ENCODE measurements around the gene GEN1.
"Not testable (repeated sequence)": the region's sequence is repeated elsewhere in the genome, so short reads cannot be mapped to it uniquely, and the experiment has no call there.

GEN1 gene

DNA sequence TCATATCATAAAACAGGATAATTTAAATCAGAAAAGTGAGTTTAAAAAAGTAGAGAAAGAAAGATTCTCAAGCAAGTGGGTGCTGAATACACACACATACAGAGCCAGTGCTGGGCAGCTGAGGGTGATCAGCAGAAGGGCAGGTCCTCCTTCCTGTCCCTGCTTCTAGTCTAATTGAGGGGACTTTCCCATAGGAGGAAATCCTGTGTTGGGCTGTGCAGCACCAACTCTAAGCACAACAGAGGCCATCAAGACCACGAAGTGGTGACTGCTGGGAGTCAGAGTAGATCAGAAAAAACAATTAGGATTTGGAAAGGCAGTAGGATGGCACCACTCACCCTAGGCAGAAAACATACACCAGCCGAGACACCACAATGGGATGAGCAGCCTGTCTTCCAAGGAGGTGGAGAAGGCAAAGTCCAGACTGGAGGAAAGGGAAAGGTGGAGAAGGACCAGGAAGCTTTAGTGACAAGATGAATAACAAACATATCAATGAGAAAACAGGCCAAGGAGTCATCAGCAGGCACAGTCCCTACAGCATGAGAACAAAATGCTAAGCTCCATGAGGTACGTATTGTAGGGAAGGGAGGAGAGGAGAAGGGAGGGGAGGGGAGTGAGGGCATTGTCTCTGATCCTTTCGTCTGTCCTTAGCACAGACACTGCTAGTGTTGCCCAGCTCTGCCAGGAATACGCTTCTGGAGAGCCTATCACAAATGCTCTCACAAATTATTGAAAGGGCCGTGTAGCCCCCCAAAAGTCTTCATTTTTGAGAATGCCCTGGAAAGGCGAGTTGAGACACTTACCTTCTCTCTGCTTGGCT is 45.6 kb downstream of the GEN1 start:
- no peak for DNase-seq (ENCODE audit: low read depth)

DNA sequence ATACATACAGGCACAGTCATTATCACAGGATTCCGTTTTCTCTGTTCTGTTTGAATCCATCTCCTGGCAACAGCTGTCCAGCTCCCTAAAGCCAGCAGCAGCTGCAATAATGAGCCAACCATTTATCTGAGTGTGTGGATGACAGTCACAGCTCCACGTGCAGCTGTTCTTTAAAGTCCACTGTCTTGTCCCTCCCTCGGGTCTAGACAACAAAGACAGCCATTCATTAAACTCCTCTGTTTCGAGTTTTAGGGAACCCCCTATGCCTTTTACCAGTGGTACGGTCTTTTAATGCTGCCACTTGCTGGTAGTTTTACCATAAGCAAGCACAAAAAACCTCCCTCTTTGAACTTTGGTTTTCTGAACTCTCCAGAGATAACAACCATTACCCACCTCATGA is 46.3 kb downstream of the GEN1 start:
- no peak for DNase-seq (ENCODE audit: low read depth)

DNA sequence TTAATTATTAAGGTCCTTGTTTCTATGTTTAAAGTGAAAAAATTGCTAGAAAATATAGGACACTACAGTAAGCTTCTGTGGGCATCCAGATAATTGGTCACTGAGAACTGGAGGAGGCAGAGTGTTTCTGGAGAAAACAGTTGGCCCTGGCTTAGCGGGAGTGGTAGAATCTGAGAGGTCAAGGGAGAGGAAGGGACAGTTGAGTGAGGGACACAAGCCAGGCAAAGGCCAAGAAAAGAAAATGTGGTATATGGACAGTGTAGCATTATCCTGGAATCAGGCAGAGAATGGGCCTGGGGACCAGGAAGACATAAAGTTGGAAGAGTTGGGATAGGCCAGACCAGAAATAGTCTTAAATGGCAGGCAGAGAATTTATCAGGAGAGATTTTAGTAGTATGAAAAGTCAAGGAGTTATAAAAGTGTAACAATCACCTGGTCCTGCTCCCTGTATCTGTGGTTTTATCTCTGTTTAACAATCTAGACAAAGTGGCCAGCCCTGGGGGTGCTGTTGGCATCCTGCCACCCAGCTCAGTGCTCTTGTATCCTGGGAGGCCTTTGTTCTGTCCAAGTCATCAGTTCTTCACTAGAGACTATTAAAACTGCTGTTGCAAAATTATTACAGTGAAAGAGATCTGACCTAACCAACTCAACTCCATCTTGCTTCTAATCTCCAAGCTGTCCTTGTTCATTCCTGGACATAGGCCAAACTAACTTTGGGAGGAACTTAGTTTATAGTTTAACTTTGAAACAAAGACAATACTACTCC is 46.9 kb downstream of the GEN1 start:
- no peak for DNase-seq (ENCODE audit: low read depth)

DNA sequence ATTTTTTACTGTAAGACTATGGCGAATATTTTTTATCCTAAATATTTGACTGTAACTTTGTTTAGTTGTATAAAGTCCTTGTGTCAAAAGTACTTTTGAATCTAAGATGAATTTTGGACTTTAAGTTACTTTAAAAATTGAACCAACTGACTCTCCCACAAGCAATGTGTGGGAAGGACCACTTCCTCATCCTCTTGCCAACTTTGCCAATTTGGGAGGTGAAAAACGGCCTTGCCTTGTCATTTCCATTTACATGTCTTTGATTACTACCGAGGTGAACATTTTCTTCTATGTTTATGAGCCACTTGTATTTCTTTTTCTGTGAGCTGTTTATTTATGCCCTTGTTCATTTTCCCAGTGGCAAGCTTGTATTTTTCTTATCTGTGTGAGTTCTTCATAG is 49.6 kb downstream of the GEN1 start:
- no peak for DNase-seq (ENCODE audit: low read depth)

DNA sequence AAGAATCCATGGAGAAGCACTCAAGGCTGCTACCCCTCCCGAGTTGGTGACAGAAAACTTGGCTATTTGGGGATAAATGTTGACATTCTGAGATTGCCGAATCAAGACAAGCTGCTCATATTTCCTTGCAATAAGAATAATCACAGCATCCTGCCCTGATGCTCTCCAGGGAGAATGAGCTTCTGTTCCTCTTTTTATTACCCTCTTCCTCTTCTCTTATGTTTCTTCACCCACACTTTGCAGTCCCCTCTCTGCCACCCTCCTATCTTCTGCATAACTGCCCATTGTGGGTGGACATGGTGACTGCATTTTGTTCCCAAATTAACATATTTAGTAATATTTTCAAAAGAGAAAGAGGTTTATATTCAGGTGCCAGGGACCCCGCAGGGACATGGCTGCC is 50.4 kb downstream of the GEN1 start:
- no peak for DNase-seq (ENCODE audit: low read depth)

DNA sequence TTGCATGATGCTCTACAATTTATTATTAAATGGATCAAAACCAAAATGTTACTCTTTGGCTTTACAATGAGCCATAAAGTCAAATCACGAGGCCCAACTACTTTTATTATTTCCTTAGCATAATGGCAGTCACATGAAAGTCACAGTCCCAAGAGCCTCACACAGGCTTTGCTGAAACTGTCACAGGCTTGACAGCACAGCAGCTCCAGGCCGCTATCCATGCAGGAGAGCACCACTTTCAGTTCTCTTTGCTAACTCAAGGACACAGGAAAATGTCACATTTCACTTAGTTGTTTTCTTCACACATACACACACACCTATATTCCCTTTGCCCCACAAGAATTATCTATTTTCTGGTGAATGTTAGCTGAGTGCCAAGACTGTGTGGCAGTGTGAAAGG is 51.2 kb downstream of the GEN1 start:
- DNase-seq (ENCODE audit: low read depth): no peak

DNA sequence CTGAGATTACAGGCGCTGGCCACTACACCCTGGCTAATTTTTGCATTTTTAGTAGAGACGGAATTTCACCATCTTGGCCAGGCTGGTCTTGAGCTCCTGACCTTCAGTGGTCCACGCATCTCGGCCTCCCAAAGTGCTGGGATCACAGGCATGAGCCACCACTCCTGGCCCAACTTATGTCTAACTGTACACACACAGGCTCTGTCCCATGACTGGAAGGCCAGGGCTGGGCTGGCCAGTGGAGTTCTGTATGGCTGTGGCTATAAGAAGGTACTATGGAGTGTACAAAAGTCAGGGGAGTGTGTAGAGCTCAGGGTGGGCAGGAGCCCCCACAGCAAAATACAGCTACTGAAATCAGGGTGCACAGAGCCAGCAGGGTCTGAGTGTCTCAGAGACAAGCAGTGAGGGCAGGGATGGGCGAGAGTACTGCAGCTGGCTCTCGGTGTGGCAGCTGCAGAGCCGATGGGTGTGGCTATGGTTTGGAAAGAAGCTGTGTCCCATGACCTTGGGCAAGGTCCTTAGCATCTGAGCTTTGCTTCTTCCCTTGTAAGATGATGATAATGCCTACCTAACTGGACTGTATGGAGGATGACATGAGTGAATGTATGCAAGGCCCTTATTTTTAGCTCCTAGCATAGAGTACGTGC is 51.9 kb downstream of the GEN1 start:
- DNase-seq (ENCODE audit: low read depth): no peak

DNA sequence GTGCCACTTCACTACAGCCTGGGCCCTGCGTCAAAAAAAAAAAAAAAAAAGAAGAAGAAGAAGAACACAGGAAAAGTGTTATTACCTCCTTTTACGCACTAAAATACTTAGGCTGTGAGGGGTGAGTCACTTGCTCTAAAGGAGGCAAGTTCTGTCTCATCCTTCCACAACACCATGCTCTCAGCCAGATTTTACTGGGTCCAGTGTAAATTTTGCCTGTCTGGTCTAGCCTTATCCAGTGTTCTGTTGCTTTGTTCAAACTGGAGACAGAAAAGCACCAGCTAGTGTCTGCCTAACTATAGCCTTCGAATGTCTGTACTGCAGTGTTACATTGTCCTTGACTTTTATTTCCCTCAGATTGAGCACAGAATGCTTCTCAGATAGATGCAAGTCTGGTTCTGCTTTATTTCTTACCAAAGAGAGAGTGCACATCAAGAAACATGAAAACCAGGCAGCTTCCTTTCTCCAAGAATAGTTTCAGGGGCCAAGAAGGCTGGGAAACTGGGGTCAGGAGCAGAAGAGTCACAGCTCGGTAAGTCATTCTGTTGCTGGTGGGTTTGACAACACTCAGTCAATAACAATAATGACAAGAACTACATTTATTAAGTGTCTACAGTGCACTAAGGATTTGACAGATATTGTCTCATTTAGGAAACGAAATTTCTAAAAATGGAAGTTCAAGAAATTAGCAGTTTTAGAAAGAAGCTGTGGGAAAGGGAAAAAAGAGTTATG is 59.2 kb downstream of the GEN1 start:
- DNase-seq (ENCODE audit: low read depth): no peak

DNA sequence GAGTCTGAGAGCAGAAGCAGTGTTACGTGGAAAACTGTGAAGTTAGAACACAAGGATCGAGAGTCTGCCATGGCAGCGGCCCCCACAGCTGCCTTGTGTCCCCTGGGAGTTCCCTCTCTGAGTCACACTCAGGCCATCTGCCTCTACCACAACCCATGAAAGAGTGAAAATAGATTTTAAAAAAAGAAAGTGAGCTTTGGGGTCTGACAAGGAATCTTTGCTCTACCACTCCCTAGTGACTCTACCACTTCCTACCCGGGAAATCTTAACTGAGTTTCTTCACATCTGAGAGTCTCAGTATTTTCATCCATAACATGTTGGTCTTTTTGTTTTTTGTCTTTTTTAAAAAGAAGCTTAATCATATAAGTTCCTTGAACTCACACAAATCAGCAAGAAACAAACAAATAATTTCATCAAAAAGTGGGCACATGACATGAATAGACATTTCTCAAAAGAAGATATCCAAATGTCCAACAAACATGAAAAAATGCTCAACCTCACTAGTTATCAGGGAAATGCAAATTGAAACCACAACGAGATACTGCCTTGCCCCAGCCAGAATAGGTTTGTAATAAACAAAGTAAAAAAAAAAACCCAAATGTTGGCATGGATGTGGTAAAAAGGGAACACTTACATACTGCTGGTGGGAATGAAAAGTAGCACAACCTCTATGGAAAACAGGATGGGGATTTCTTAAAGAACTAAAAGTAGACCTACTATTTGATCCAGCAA is 60.0 kb downstream of the GEN1 start:
- DNase-seq (ENCODE audit: low read depth): no peak

DNA sequence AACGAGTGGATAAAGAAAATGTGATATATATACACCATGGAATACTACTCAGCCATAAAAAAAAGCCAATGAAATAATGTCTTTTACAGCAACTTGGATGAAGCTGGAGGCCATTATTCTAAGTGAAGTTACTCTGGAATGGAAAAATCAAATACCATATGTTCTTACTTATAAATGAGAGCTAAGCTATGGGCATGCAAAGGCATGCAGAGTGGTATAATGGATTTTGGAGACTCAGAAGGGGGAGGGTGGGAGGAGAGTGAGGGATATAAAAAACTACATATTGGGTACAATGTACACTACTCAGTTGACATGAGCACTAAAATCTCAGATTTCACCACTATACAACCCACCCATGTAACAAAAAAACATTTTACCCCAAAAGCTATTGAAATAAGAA is 60.7 kb downstream of the GEN1 start:
- DNase-seq (ENCODE audit: low read depth): no peak

DNA sequence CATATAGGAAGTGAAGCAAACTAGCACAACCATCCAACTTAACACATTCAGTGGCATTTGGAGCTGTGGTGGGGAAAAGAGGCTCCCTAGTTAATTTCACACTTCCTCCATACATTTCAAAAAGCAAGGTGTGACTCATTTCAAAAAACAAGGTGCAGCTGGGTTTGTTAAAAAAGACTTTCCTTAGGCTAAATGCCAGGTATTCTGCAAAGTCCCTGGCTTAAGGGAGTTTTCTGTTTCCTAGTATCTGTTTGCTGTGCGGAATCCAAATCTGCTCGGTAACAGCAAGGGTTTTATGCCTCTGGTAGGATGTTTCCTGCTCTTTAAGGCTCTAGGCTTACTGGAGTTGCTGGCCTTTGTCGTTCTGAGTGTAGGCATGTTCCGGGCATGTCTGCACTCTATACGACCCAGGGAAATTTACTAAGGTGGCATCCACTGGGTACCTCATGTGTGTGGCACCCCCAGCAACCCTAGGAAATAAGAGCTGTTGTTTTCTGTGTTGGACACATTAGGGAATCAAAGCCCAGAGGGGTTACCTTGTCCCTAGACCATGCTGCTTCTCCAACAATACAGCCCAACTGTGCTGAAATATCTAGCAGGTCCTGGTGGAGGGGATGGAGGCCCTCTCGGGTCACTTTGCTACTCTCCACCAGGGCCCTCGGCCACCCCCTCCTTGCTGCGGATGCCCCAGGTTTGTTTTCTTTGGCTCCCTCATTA is 61.7 kb downstream of the GEN1 start:
- no peak for DNase-seq (ENCODE audit: low read depth)

DNA sequence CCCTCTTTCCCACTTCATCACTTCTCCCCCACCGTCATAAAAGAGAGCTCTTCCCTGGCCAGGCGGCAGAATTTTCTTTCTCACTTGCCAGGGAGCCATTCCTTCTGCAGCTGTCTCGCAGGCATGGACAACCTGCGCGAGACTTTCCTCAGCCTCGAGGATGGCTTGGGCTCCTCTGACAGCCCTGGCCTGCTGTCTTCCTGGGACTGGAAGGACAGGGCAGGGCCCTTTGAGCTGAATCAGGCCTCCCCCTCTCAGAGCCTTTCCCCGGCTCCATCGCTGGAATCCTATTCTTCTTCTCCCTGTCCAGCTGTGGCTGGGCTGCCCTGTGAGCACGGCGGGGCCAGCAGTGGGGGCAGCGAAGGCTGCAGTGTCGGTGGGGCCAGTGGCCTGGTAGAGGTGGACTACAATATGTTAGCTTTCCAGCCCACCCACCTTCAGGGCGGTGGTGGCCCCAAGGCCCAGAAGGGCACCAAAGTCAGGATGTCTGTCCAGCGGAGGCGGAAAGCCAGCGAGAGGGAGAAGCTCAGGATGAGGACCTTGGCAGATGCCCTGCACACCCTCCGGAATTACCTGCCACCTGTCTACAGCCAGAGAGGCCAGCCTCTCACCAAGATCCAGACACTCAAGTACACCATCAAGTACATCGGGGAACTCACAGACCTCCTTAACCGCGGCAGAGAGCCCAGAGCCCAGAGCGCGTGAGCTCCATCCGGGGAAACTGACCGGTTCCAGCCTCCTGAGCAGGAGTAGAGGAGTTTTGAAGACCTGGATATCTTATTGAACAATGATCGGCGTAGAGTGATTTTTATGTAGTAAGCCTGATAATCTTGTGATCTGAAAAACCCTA is 62.7 kb downstream of the GEN1 start, which contains the start of gene MSGN1:
Gene MSGN1 (plus strand): TSS at position 65 of the 850 bp plus-strand sequence. CDS start 59 bp downstream, at position 124.
- DNase-seq (ENCODE audit: low read depth): no peak

DNA sequence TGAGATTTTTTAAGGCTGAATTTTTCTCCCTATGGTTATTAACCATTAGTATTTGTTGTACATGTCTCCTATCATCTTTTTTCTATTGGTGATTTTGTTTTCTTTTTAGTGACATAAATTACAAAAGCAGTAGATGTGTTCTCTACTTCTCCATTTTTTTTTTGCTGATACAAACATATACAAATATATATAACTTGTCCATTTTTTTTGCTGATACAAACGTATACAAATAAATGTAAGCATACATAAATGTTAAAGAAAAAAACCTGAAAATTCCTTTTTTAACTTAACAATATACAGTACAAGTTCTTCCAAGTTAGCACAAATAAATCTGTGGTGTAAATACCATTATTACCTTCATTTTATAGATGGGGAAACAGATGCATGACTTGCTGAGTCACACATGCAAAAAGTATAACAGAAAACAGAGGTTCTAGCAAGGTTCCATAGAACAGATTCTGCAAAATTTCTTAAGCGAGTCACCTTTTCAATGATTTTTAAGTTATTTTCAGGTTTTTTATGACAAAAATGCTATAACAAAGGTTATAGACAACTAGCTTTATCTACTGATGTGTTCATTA is 64.4 kb downstream of the GEN1 start:
- DNase-seq (ENCODE audit: low read depth): no peak

DNA sequence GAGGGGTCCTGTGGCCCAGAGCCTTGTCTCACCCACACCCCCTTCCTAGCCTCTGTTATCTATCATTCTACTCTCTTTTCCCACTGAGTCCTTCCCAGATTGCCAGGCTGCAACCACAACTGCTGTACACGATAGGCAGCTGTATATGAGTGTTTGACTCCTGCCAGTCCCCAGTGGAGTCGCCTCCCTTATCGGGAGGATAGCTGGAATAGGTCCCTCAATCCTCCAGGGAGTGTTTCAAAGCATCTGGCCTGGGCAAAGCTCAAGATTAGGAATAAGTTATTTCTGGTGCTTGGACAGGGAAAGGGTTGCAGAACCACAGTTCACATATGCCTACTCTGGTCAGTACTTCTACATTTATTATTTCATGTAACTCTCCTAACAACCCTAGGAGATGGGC is 67.1 kb downstream of the GEN1 start:
- no peak for DNase-seq (ENCODE audit: low read depth)

DNA sequence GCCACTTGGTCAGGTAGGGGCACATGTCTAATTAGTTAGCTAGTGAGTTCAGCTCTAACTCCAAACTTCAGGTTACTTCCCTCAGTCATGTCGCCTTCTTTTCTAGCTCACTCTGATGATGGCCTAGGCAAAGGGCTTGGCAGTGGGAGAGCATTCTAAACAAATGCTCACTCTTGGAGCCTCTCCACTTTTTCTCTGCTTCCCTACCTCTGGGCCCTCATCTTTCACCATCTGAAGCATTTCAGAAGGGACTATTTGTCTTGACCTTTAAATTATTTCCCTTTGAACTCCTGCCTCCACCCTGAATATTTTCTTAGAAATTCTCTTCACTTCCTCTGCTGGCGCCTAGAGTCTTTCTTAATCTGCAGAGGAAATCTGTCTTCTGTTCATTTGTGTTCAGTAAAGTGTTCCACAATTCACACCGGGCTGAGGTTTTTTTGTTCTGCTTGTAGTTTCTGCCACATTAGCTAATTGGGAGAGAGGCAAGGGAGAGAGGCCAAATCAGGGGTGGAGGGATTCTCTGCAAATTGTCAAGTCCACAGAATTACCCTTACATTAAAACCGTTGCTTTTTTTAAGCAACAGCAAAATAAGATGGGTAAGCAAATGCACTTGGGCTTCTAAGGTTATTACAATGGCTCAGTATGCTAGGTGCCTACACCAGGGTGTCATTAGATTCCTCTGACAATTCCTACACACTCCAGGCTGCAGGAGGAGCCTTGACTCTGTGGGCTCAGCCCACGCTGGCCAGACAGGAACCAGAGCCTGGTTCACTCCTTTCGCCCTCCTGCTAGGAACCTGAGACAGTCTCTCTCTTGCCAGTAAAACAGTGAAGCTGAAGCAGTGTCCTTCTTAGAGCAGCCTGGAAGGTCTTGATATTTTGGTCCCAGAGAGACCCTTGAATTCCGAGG is 67.9 kb downstream of the GEN1 start:
- no peak for DNase-seq (ENCODE audit: low read depth)

DNA sequence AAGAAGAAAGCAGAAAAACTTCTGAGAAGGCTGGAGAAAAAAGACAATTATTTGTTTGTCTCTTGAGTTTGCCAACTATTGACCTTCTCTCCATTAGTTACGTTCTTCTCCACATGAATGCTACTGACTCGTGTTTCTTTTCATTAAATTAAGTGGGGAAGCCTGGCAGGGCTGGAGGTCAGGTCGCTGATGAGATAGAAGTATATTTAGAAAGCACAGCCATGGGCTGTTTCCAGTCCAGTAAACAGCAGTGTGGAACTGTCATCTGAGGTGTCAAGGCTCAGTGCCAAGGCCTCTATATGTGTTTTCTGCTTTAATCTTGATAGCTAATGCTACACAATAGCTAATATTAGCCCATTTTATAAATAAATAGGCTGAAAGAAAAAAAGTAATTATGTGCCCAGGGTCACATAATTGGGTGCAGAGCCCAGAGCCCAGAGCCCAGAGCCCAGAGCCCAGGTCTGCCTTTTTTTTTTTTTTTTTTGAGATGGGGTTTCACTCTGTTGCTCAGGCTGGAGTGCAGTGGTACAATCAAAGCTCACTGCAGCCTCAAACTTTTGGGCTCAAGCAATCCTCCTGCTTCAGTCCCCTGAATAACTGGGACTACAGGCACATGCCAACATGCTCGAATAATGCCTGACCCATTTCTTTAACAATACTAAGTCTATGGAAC is 68.6 kb downstream of the GEN1 start:
- no peak for DNase-seq (ENCODE audit: low read depth)

DNA sequence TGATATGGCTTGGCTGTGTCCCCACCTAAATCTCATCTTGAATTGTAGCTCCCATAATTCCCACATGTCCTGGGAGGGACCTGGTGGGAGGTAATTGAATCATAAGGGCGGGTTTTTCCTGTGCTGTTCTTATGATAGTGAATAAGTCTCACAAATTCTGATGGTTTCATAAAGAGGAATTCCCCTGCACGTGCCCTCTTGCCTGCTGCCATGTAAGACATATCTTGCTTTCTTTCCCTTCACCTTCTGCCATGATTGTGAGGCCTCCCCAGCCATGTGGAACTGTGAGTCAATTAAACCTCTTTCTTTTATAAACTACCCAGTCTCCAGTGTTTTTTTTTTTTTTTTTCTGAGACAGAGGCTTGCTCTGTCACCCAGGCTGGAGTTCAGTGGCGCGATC is 69.7 kb downstream of the GEN1 start:
- not testable (repeated sequence) for DNase-seq (ENCODE audit: low read depth)

DNA sequence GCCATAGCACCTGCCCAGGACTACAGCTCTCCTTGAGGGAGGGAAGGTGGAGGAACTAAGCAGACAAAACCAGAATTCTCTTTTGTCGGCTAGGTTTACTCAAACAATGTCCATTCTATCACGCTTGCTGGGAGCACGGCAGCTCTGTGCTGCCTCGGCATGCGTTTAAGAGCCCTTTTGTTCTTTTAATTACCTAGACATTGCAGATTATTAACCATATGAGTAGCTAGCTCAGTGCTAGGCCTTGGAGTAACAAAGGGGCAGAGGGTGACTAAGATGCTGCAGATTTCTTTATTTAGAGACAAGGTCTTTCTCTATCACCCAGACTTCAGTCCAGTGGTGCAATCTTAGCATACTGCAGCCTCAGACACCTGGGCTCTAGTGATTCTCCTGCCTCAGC is 73.4 kb downstream of the GEN1 start:
- no peak for DNase-seq (ENCODE audit: low read depth)

All from stimulated activated CD4-positive, alpha-beta T cell treated with anti-CD3 and anti-CD28 coated beads, Interleukin-2, amount 100 ng/mL, for 4 hours (primary cell).